GM12874 (cell line): Measurements from ENCODE around the gene STK16.

Source experiments
- CTCF ChIP-seq: IDR thresholded peaks from 2 replicates; pipeline ENCODE4 v1.5.1; 2011; ENCODE audit warnings: low read depth, mild to moderate bottlenecking, control low read depth, low read length, moderate library complexity; ENCODE audit not compliant: insufficient read depth

Gene STK16

GRCh38 chr2:219228041-219228910, 17.0 kb upstream of the STK16 start:
- TF ChIP-seq CTCF = no peak

DNA sequence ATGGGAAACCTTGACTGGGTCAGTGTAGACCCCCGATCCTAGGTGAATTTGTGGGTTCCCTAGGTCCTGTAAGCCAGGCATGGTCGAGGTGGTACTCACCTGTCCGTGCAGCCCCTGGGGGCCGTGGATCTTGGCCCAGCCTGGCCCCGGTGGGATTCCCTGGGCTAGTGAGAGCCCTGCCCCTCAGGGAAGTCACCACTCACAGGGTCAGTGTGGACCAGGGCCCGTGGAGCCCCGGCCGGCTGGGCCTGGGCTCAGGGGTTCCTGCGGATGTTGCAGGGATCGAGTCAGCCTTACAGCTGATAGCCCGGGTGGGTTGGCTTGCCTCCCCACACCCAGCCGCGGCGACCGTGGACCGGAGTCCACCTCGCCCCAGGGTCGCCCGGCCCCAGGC, 16.4 kb upstream of the STK16 start:
- TF ChIP-seq CTCF = no peak

- no peak for TF ChIP-seq CTCF
Observed at GRCh38 chr2:219229305-219230058, 15.8 kb upstream of the STK16 start, which contains the start of the genes ANKZF1 and ATG9A. ANKZF1 (plus strand) TSS chr2:219229806; CDS start chr2:219230258, 452 bp downstream. ATG9A (minus strand) TSS chr2:219229636; CDS start chr2:219228024, 1,612 bp downstream.

DNA sequence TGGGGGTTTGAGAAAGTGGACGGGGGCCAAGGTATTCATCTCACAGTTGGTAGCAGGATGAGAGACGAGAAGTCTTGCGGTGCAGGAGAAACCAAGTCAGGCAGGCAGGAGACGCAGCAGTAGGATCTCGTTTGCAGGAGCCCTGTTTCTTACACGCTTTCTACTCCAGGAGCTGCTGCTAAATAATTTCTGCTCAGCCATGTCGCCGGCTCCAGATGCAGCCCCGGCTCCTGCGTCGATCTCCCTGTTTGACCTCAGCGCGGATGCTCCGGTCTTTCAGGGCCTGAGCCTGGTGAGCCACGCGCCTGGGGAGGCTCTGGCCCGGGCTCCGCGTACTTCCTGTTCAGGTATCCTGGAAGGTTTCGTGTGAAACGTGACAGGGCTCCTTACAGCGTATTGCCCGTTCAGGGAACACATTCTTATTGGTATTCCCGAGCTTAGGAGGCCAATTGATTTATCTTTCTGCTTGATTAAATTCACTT, 15.2 kb upstream of the STK16 start:
- no peak for TF ChIP-seq CTCF

DNA sequence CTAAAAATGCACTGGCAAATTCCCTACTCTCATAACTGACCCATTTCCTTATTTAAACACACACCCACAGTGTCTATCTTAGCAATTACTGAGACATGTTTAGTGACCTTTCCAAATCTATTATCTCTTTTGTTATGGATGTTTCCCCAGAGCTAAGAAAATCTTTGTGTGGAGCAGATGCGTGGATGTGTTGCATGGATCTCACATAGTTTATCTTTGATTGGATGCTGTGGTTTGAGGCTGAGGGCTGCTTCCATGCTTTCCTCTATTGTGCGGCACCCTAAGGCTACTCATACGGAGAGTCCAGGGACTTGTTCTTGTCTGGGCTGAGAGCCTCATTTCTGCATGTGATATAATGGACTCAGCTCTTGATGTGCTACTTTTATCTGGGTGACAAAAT, 10.9 kb upstream of the STK16 start:
- no peak for TF ChIP-seq CTCF

DNA sequence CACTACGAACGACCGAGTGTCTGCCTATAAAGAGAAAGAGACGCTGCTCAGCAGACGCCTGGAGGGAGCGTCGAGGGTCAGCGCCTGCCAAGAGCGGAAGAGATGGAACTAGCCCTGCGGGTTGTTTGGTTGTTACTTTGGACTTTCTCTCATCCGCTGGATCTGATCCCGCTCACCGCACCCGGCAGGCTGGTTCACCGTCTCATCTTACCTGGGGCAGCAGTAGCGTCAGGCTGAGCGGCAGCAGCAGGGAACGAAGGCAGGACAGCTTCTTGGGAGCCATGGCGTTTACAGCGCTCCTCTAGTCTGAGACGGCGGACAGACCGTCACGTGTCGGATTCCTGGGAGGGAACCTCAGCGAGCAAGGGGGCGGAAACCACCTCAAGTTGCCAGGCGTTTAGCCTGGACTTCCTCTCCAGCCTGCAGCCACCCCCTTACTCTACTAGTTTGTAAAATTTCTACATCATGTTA, 2.0 kb upstream of the STK16 start:
- TF ChIP-seq CTCF = no peak

GRCh38 chr2:219244789-219245147, 511 bp upstream of the STK16 start:
- TF ChIP-seq CTCF = no peak
